SKM-1 (cell line): ENCODE measurements around the gene UBE3A.

Experiments
- DNase-seq: peaks from one replicate; lab custom pipeline; 2025; ENCODE audit not compliant: unreplicated experiment; lab: John Stamatoyannopoulos, UW

UBE3A gene

DNA sequence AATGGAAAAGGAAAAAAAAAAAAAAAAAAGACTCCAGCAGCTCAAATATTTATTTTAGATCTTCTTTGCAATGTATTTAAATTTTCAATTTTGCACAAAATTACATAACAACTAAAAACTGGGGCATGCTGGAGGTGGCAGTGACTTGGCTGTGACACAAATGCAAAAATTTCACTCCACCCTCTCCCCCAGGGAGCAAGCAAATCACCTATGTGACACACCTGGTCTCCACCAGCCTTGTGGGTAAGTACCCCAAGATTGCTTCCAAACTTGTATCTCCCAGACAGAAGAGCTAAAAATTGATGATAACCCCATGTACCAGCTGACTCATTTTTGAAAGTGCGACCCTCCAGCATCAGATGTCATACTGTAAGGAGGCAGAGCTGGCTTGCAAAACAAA lies 32.0 kb downstream of the UBE3A start:
- no peak for DNase-seq

DNA sequence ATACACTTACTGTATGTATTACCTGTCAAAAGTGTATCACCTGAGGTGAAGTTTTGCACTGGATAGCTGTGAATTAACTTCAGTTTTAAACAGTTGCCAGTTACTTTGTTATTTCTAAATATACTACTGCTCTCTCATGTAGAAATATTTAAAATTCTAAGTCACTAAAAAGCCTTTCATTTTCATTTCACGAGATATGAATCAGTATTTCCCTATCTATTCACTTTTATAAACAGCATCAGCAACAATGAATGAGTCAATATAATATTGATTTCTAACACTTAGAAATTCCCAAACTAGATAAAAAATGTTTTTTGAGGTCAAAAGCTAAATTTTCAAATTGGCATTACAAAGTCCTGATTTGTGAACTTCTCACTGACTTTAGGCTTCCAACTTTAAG lies 32.6 kb downstream of the UBE3A start:
- no peak for DNase-seq

DNA sequence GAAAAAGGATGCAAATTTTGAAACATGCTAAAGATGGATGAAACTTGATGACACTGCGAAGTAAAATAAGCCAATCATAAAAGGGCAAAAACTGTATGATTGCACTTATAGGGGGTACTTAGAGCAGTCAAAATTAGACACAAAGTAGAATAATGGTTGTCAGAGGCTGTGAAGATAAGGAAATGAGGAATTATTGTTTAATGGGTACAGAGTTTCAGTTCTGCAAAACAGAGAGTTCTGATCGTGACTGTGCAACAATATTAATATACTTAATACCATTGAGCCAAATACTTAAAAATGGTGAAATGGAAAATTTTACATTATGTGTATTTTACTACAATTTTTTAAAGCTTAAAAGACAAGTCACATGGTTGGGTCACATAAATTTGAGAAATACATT lies 35.1 kb downstream of the UBE3A start:
- DNase-seq = no peak

DNA sequence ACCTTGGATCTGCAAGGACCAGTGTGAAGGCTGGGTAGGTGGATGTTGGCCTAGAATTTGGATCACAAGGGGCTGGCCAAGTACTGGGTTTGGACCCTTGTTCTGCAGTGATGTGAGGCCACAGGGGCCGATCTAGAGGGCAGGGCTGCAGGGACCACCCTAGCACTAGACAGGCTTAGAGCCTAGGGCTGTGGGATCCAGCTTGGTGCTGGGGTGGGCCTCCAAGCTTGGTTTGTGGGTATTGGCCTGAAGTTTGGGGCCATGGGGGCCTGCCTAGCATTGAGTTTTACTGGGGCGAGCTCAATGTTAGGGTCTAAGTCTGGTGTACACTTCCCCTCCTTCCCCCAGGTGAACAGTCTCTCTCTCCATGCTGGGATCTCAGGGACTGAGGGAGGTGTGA lies 36.5 kb downstream of the UBE3A start:
- DNase-seq = no peak

DNA sequence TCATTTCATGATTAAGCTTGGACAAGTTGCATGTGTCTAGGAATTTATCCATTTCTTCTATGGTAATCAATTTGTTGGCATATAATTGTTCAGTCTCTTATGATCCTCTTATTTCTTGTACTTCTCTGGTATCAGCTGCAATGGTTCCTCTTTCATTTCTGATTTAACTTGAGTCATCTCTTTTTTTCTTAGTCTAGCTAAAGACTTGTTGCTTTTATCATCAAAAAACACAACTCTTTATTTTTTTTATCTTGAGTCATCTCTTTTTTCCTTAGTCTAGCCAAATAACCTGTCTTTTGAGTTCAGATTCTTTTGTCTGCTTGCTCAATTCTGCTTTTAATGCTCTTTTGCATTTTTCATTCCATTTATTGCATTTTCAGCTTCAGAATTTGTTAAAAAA lies 37.3 kb downstream of the UBE3A start:
- no peak for DNase-seq

DNA sequence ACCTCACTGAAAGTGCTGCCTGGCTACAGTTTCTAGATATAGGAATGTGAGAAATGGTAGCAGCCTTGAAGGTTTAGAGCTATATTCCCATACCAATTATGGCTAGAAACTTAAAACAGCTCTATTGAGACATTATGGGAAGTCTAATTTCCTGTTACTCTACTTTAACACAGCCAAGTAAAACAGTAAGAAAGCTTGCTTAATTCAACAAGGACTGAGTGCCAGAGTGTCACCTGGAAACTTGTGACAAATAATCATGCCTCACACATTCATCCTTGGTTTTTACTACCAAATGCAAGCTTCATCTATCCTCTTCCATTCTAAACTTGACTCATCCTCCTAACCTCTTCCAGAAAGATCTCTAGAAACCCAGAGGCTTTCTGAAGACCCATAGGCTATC lies 41.7 kb downstream of the UBE3A start:
- DNase-seq = no peak

DNA sequence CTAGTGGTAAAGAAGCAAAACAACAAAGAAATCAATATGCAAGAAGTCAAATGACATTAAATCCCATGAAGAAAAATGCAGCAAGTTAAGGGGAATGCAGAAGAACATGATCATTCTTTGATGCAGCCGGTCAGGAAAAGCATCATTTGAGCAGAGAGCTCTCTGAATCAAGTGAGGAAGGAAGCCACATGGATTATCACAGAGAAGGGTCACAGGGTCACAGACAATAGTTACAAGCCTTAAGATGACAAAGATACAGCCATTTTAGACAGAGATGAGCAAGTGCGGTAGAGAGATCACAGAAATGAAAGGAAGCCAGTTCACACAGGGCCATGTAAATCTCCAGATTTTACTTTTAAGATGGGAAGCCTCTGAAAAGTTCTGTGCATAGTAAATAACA lies 43.9 kb downstream of the UBE3A start:
- DNase-seq = no peak

DNA sequence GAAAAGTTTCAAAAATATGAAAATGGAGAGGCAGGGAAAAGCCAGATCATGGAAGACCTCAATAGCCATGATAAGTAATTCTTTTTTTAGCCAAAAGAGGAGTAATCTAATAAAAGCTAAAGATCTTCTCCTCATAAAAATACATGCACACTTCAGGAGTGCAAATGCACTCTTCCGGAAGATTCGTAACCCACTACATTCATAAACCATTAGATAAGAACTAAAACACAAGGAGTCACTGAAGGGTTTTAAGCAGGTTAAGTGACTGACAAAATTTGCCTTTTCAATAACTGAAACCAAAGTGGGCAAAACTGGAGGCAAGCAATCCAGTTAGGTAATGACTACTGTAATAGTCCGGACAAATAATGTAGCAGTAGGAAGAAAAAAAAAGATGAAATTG lies 46.0 kb downstream of the UBE3A start:
- DNase-seq = no peak

DNA sequence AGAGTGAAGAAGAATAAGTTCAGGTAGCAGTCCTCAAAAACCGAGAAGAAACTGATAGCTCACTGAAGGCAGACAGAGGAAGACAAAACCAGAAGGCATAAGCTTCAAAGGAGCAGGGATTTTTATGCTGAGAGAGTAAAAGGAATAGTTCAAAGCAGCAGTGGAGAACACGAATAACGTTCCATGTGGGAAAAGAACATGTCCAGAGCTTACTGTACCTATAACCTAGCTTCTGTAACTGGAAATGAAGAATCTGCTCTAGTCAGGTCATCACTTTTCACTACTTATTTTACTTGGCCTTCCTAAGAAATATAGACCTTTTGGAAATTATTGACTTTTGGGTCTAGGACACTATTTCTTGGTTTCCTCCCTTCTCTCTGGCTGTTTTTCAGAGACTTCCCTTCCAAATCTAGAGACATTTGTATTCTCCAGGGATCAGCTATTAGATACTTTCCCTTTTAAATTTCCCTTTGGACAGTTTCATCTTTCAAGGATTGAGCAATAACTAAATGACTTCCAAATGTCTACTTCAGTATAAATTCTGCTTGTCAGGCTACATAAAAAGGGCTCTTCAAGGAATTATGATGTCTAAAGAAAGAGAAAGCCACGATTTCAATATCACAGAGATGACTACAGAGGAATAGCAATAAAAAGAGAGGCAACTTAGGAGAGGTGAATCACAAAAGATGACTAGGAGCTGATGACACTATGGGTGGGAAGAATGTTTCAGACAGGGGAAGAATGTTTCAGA lies 46.7 kb downstream of the UBE3A start:
- no peak for DNase-seq

DNA sequence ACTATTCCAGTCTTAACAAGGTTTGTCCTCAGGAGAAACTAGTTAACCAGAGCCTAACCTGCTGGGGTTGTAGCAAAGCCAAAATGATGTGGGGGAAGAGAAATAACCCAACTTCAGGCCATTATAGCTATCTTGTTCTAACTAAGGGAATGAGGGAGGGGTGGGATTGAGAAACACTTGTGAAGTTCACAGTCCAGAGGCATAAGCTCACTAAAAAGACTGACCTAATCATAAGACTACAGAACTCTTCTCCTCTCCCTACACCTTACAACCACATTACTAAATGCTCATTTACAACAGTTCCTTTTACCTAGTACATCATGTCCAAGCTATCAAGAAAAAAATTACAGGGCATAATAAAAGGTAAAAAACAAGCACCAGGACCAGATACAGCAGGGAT lies 52.8 kb downstream of the UBE3A start:
- no peak for DNase-seq

DNA sequence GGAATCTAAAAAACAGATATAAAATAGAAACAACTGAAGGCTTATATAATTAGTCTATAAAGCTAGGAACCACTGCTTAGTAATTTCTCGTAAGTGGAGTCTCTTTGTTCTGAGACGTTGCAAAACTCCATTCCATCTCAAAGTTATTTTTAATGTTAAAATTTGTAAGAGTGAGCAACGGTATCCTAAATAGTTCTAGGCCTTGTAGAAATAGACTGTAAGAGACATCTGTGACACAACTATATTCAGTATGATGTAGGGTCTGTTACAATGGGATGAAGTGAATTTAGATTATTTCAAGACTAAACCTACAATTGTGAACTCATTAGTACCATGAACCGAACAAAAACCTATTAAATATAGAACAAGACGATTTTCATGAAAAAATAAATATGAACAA lies 57.2 kb downstream of the UBE3A start:
- no peak for DNase-seq

DNA sequence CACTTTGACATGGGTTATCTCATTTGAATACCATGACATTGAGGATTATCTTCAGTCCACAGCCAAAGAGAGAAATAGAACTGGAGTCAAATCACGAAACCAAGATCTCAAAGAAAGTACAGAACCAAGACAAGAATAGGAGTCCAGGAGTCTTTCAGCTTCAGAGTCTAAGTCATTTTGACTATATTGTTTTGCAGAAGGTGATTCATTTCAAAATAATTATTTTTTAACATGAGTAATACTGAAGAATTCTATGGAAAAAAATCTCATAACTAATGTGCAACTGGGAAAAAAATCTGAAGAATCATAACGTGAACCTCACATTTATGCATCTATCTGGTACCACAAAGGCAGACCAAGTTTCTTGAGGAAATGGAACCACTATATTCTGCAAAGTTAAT lies 60.3 kb downstream of the UBE3A start:
- no peak for DNase-seq

DNA sequence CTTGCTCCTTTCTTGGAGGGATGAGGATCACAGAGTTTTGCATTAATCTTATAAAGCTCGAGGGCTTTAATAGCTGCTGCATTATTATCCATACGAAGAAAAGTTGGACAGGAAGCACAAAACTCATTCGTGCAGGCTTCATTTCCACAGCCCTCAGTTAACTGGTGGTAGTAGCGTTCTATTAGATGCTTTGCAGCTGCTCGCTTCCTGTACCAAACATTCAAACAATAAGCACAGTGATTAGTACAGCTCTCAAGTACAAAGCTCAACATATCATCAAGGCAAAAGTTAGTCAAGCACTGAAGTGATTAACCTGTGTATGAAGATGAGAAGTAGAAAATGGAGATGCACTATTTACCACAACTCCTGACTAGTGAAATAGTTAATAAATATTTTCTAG lies 63.3 kb downstream of the UBE3A start:
- DNase-seq = no peak

DNA sequence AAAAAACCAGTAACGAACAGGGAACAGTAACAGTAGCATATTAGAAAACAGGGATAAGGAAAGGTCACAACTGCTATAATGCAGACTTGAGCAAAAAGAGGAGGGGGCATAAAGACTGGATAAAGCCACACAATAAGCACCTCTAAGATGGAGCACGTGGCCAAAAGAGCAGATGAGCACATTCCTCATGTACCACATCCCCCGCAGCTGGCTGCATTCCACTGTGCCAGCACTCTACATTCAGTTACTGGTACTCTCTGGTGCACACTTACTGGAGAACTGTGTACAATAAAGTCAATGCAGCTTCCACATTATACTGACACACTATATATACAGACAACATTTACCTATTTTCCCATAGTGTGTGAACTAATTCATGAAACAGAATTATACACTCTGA lies 64.7 kb downstream of the UBE3A start:
- no peak for DNase-seq

DNA sequence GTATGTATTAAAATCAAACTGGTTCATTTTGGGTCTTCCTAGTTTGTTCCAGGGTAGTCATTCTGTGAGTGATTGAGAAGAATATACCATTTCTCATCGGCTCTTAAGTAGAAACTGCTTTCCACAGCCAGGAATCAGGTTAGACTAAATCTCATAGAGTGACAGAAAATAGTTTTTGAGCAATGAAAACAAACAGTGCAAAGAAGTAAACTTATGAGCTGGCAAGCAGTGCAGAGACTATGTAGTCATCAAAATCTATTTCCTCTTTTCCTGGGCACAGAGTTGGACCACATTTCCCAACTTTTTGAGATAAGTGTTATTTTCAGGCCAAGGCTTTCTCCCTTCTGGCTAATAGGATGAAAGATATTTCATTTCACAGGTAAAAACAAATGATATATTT lies 66.5 kb downstream of the UBE3A start:
- DNase-seq = no peak

DNA sequence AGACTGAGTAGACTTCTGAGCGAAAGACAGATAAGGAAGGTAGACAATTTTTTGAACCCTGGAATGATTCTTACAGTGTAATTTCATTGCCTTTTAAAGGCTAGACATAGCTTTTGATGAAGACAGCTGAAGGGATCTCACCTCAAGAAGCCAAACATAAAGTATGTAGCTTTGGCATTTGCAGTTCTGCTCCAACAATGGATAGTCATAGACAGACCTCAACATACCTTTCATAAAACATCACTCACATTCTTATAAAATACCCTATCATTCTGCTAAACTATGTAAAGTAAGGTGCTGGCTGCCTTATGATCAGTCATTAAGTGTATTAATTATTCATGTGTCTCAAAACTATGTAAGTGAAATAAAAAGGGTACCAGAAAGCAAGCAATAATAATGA lies 70.0 kb downstream of the UBE3A start:
- DNase-seq = no peak

DNA sequence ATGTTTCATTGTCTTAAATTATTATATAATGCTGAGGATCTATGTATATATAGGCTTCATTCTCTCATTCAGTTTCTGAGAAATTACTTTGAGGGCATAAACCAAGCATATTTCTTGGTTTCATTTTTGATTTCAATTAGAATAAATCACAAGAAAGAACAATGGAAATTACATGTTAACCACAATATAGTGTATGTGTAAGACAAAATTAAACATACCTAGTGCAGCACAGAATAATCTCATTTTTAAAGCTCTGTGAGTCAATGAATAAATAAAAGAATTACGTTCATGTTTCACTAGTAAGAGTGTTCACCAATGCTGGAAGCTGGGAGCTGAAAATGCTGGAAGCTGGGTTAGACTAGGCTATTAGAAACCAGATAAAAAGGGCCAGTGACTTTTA lies 72.8 kb downstream of the UBE3A start:
- DNase-seq = no peak

DNA sequence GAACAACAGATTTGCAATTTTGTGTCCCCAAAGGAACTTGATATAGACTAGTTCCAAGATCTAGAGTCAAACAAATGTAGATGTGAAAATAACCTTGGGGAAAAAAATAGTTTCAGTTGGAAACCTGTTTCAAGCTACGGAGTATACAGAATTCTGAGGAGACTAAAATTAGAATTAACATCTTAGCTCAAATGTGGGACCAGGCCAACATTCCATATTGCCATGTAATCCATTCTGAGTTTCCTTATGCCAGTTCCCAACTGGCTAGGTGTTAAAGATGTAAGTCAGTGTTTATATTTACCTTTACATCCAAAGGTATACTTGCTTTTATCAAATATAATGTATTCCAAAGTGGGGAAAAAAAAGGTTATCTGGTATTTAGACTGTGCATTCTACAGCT lies 76.3 kb downstream of the UBE3A start:
- DNase-seq = no peak

DNA sequence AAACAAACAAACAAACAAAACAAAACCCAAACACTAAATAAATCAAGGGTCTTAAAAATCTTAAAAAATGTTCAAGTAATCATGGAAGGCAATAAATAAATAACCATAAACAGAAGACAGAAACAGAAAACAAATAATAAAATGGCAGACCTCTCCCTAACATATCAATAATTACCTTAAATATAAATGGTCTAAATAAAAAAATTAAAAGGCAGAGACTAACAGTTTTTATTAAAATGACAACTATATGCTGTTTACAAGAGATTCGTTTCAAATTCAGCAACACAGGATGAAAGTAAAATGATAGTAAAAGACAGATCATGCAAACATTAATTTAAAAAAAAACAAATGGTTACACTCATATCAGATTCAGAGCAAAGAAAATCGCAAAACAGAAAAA lies 91.1 kb downstream of the UBE3A start:
- DNase-seq = no peak

DNA sequence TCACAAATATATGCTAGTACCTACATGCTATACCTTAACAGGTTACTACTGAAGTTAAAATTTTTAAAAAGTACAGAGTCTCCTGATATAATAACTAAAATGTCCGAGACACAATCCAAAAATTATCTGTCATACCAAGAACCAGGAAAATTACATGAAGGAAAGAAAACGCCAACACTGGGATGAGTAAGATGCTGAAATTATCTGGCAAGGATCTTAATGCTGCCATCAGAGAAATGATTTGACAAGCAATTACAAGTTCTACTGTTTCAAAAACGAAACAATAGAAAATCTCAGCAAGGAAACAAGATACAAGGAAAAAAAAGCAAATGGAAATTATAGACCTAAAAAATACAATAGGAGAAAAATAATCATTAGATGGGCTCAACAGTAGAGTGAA lies 92.5 kb downstream of the UBE3A start:
- no peak for DNase-seq

DNA sequence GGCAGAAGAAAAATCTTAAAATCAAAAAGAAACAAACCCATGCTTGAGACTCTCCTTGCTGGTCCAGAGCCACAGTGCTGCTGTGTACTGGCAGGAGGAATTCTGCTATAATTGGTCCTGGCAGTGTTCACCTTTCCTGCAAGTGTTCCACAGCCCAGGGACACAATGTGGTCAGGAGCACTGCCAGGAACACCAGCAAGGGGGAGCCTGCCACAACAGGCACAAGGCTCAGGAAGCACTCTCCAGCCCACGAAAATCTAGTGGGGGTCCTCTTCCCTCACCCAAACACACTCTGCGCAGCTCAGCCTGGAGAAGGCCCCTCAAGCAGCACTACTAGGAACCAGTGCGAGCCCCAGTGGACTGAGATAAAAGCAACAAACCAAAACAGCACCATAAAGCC lies 92.9 kb downstream of the UBE3A start:
- no peak for DNase-seq

DNA sequence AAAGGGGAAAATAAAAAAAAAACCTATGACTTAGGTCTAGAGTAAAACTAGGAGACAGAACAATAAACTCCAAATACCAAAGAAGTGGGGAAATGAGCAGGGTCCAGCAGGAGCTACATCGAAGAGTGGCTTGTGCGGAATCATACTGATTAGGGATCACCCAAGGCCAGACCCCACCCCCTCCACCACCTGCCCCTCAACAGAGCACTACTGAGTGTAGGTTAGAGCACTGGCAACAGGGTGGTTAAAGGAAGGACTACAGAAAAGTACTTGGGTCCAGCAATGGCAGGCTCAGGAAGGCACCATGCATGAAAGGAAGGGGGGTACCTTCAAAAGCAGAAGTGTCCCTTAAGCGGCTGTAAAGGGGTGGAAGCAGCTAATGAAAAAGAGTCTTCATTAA lies 96.2 kb downstream of the UBE3A start:
- DNase-seq = no peak

DNA sequence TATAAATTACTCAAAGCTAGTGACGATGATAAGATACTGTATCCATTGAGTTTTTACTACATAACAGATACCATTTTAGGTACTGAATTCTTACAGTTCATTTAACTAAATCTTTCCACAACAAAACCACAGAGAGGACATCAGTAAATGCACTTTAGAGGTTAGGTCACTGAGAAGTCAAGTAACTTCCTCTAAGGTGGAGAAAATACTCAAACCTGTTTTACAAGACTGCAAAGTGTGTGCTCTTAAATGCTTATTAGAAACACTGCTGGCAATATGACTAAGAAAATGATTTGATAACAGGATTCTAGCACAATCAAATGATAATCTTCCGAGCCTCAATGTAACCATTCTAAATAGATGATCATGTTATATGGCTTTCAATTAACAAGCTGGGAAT lies 99.4 kb downstream of the UBE3A start:
- DNase-seq = no peak

DNA sequence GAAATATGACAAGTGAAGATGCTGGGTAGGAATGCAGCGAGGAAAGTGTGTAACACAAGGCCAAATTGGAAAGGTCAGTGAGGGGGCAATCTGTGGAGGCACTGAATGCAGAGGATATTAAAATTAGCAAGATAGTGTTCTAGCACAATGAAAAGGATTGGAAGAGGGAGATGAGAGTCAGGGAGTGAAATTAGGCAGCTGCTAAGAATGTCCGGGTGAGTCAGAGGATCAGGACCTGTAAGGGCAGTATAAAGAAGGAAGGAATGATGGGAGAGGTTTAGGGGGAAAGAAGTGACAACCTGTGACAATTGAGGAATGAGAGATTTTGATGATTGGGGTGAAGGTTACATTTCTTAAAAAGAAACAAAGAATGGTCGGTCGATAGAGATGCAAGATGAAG lies 103.5 kb downstream of the UBE3A start:
- no peak for DNase-seq
